Measurements from ENCODE around the gene TCF7. TPM values are rescaled to one million over a fixed set of nuclear protein-coding genes. Genes with fewer than 3 reads are reported as not detected.

The TCF7 gene
- total and polyA plus RNA-seq, 2 of the 13 experiments (the other 11 are each of a cell fraction or from before 2014, with no cell fraction given): 6.3 to 6.8 TPM

DNA sequence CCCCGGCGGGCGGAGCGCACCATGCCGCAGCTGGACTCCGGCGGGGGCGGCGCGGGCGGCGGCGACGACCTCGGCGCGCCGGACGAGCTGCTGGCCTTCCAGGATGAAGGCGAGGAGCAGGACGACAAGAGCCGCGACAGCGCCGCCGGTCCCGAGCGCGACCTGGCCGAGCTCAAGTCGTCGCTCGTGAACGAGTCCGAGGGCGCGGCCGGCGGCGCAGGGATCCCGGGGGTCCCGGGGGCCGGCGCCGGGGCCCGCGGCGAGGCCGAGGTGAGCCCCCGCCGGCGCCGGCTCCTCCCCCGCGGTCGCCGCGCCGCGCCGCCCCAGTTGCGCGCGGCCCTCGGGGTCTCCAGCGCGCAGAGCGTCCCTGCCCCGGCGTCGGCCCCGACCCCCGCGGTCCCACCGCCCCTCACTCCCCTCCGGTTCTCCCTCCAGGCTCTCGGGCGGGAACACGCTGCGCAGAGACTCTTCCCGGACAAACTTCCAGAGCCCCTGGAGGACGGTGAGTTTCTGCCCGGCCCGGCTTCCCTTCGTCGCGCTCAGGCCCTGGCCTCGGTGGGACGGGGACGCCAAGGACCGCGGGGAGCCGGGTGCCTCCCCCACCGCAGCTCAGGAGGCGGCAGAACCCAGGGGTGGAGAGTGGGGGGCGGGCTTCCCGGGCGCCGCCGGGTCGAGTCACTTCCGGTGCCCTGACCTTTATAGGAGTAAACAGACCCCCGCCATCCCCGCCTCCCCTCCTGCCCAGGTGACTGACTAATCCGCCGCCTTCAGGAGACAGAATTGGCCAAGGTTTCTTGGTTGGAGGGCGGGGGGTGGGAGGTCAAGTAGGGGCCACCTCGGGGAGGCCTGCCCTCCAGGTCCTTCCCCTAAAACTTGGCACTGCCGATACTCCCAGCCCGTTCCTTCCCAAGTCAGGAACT is 665 bp downstream of the TCF7 start (continued):
- TF ChIP-seq, protein P1, sequence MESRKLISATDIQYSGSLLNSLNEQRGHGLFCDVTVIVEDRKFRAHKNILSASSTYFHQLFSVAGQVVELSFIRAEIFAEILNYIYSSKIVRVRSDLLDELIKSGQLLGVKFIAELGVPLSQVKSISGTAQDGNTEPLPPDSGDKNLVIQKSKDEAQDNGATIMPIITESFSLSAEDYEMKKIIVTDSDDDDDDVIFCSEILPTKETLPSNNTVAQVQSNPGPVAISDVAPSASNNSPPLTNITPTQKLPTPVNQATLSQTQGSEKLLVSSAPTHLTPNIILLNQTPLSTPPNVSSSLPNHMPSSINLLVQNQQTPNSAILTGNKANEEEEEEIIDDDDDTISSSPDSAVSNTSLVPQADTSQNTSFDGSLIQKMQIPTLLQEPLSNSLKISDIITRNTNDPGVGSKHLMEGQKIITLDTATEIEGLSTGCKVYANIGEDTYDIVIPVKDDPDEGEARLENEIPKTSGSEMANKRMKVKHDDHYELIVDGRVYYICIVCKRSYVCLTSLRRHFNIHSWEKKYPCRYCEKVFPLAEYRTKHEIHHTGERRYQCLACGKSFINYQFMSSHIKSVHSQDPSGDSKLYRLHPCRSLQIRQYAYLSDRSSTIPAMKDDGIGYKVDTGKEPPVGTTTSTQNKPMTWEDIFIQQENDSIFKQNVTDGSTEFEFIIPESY (CRISPR knock-in tag; IDR thresholded peaks at IDR 0.05): no peak
- TF ChIP-seq, protein P2, sequence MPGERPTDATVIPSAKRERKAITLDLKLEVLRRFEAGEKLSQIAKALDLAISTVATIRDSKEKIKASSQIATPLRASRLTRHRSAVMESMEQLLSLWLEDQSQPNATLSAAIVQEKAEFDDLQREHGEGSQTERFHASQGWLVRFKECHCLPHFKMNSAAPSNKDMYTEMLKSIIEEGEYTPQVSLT (CRISPR knock-in tag; IDR thresholded peaks at IDR 0.05; ENCODE audit: borderline replicate concordance, low read depth): no peak
- TF ChIP-seq JARID2 (CRISPR knock-in tag; IDR thresholded peaks at IDR 0.05; ENCODE audit: insufficient replicate concordance): no peak
- peak; percentile 58; the same call in 1 of the 2 replicates for TF ChIP-seq RBFOX2 (IDR thresholded peaks at IDR 0.05; ENCODE audit: low read depth, low read length)
- TF ChIP-seq SUZ12 (IDR thresholded peaks at IDR 0.05; ENCODE audit: low read depth, low read length): no peak
- TF ChIP-seq NFE2L2 (IDR thresholded peaks at IDR 0.05; ENCODE audit: low read length): no peak
- no peak for TF ChIP-seq ZNF570 (CRISPR knock-in tag; IDR thresholded peaks at IDR 0.05; ENCODE audit: borderline replicate concordance)
- TF ChIP-seq SYNCRIP (IDR thresholded peaks at IDR 0.05; ENCODE audit: insufficient read depth, low read depth, low read length): no peak
- TF ChIP-seq GTF3A (CRISPR knock-in tag; conservative IDR thresholded peaks at IDR 0.05): no peak
- TF ChIP-seq, protein P3, sequence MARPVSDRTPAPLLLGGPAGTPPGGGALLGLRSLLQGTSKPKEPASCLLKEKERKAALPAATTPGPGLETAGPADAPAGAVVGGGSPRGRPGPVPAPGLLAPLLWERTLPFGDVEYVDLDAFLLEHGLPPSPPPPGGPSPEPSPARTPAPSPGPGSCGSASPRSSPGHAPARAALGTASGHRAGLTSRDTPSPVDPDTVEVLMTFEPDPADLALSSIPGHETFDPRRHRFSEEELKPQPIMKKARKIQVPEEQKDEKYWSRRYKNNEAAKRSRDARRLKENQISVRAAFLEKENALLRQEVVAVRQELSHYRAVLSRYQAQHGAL (CRISPR knock-in tag; IDR thresholded peaks at IDR 0.05; ENCODE audit: not compliant biosample characterization): no peak
- TF ChIP-seq ZSCAN12 (CRISPR knock-in tag; IDR thresholded peaks at IDR 0.05): no peak
- no peak for TF ChIP-seq ZKSCAN8 (CRISPR knock-in tag; IDR thresholded peaks at IDR 0.05; ENCODE audit: borderline replicate concordance)
- TF ChIP-seq GTF2F1 (IDR thresholded peaks at IDR 0.05; ENCODE audit: low read length): no peak
- no peak for TF ChIP-seq ZFP41 (CRISPR knock-in tag; IDR thresholded peaks at IDR 0.05; ENCODE audit: borderline replicate concordance)
- TF ChIP-seq RAD21 (CRISPR knock-in tag; IDR thresholded peaks at IDR 0.05): no peak
- TF ChIP-seq ZNF30 (CRISPR knock-in tag; IDR thresholded peaks at IDR 0.05): no peak
- TF ChIP-seq ZNF564 (CRISPR knock-in tag; IDR thresholded peaks at IDR 0.05): no peak
- TF ChIP-seq, protein P4, sequence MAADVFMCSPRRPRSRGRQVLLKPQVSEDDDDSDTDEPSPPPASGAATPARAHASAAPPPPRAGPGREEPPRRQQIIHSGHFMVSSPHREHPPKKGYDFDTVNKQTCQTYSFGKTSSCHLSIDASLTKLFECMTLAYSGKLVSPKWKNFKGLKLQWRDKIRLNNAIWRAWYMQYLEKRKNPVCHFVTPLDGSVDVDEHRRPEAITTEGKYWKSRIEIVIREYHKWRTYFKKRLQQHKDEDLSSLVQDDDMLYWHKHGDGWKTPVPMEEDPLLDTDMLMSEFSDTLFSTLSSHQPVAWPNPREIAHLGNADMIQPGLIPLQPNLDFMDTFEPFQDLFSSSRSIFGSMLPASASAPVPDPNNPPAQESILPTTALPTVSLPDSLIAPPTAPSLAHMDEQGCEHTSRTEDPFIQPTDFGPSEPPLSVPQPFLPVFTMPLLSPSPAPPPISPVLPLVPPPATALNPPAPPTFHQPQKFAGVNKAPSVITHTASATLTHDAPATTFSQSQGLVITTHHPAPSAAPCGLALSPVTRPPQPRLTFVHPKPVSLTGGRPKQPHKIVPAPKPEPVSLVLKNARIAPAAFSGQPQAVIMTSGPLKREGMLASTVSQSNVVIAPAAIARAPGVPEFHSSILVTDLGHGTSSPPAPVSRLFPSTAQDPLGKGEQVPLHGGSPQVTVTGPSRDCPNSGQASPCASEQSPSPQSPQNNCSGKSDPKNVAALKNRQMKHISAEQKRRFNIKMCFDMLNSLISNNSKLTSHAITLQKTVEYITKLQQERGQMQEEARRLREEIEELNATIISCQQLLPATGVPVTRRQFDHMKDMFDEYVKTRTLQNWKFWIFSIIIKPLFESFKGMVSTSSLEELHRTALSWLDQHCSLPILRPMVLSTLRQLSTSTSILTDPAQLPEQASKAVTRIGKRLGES (CRISPR knock-in tag; IDR thresholded peaks at IDR 0.05; ENCODE audit: borderline replicate concordance): no peak
- TF ChIP-seq, protein P5, sequence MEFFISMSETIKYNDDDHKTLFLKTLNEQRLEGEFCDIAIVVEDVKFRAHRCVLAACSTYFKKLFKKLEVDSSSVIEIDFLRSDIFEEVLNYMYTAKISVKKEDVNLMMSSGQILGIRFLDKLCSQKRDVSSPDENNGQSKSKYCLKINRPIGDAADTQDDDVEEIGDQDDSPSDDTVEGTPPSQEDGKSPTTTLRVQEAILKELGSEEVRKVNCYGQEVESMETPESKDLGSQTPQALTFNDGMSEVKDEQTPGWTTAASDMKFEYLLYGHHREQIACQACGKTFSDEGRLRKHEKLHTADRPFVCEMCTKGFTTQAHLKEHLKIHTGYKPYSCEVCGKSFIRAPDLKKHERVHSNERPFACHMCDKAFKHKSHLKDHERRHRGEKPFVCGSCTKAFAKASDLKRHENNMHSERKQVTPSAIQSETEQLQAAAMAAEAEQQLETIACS (CRISPR knock-in tag; IDR thresholded peaks at IDR 0.05): no peak
- TF ChIP-seq CREB1 (IDR thresholded peaks at IDR 0.05): no peak
- TF ChIP-seq CREB1 (CRISPR knock-in tag; IDR thresholded peaks at IDR 0.05): no peak
- TF ChIP-seq NR2F1 (CRISPR knock-in tag; IDR thresholded peaks at IDR 0.05): peak in 1 of 2 experiments; percentile 47; a peak in 2 of 4 replicates

Measured in HepG2 (cell line).